ENCODE results near the gene LRRC26. TPM values are rescaled to one million over a fixed set of nuclear protein-coding genes. Genes with fewer than 3 reads are reported as not detected.

Gene LRRC26
- total RNA-seq, 1 experiment from 2014 or later = 2.4 TPM

DNA sequence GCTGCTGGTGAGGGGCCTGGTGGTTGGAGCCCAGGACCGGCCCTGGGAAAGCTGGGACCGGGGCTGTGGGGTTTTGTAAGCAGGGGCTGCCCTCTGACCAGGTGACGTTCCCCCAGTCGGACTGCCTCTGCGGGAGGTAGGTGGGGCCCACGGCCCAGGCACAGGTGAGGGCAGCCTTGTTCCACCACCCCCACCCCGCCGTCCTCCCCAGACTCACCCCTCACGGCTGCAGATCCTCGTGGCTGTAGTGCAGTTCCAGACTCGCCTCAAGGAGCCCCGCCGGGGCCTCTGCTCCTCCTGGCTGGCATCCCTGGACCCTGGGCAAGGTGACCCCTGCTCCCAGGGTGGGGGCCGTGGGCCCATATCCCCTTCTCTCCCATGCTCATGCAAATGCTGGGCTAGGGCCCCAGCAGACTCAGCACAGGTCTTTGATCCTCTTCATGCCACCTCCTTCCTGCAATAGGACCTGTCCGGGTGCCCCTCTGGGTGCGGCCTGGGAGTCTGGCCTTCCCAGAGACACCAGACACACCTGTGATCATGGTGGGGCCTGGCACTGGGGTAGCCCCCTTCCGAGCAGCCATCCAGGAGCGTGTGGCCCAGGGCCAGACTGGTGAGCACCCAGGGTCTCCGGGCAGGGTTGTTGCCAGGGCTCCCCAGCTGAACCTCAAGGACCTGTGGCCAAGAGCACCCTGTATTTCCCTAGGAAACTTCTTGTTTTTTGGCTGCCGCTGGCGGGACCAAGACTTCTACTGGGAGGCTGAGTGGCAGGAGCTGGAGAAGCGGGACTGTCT, 45.5 kb upstream of the LRRC26 start:
- Histone ChIP-seq H4K20me1 (ENCODE audit: insufficient read depth) (no peaks in the 10 kb centered on the region), H3K36me3 (ENCODE audit: control insufficient read depth in 1 of 2, insufficient read depth in 2 of 2, low read length in 2 of 2) (no peaks in the 10 kb centered on the region), H3K4me2 (ENCODE audit: low read length) (no peak overlapping the region), H3K4me1 (ENCODE audit: control insufficient read depth in 1 of 2, insufficient read depth in 2 of 2, low read length in 2 of 2) (peaks cover 28 to 52% of the 10 kb centered on the region in 2 experiments), H2AFZ (ENCODE audit: low read depth, low read length, poor library complexity, severe bottlenecking) (no peak overlapping the region), H3K27me3 (ENCODE audit: insufficient read depth, low read length) (no peaks in the 10 kb centered on the region), H3K9me2 (ENCODE audit: insufficient read depth) (no peaks in the 10 kb centered on the region), H3K79me2 (ENCODE audit: insufficient read depth, low read length) (no peaks in the 10 kb centered on the region), H3K9me3 (ENCODE audit: control insufficient read depth in 1 of 2, insufficient read depth in 1 of 2, low read depth in 1 of 2, low read length in 2 of 2) (no peaks in the 10 kb centered on the region), H3K27ac (ENCODE audit: low read depth, low read length) (no peak overlapping the region), H3K4me3 (replicated peaks in 1 of 2; ENCODE audit: low read depth in 1 of 2, low read length in 2 of 2) (no peak overlapping the region), H3K9ac (ENCODE audit: low read length) (no peak overlapping the region)
- intact Hi-C loops (cut with micrococcal nuclease) = no loop called here
- ChIA-PET RAD21 (ENCODE audit: low non-redundant PET in 1 of 2, low total read pairs in 2 of 2, uncharacterized antibody in 2 of 2, unreplicated experiment in 2 of 2) (no interaction called here), POLR2A (interaction anchor here (1.5 kb wide), 1 partner anchor 8 kb away, joined by 4 read pairs; no protein-coding TSS in a partner anchor), CTCF (interaction anchor here (1.7 to 2.4 kb wide), 2 partner anchors 8 to 21 kb away, joined by 8 to 16 read pairs; partner anchors contain the start of gene RNF208)
- ATAC-seq (no peak), DNase-seq (ENCODE audit: low read depth, low spot score) (no peak)
- TF ChIP-seq EZH2phosphoT487 (IDR thresholded peaks at IDR 0.05; ENCODE audit: borderline replicate concordance) = no peak
- no peak for TF ChIP-seq CEBPB (IDR thresholded peaks at IDR 0.05; ENCODE audit: low read depth)
- BruUV-seq (replicated peaks) = no TSS peak

DNA sequence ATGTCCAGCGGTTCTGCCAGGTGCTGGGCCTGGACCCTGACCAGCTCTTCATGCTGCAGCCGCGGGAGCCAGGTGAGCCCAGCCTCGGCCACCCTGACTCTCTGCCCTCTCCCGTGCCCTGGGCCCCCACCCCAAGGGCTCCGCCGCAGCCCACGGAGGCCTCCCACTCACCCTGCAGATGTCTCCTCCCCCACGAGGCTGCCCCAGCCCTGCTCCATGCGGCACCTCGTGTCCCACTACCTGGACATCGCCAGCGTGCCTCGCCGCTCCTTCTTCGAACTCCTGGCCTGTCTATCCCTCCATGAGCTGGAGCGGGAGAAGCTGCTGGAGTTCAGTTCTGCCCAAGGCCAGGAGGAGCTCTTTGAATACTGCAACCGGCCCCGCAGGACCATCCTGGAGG, 44.8 kb upstream of the LRRC26 start:
- Histone ChIP-seq H3K4me2 (ENCODE audit: low read length) (no peak overlapping the region), H2AFZ (ENCODE audit: low read depth, low read length, poor library complexity, severe bottlenecking) (no peak overlapping the region), H3K27me3 (ENCODE audit: insufficient read depth, low read length) (no peaks in the 10 kb centered on the region), H4K20me1 (ENCODE audit: insufficient read depth) (no peaks in the 10 kb centered on the region), H3K79me2 (ENCODE audit: insufficient read depth, low read length) (no peaks in the 10 kb centered on the region), H3K4me3 (replicated peaks in 1 of 2; ENCODE audit: low read depth in 1 of 2, low read length in 2 of 2) (no peak overlapping the region), H3K27ac (ENCODE audit: low read depth, low read length) (peak overlapping the region; percentile 22; the same call in 1 of the 2 replicates), H3K36me3 (ENCODE audit: control insufficient read depth in 1 of 2, insufficient read depth in 2 of 2, low read length in 2 of 2) (peaks cover 0 to 6% of the 10 kb centered on the region in 2 experiments; a peak in 1 of 4 replicates), H3K9ac (ENCODE audit: low read length) (no peak overlapping the region), H3K9me2 (ENCODE audit: insufficient read depth) (no peaks in the 10 kb centered on the region), H3K4me1 (ENCODE audit: control insufficient read depth in 1 of 2, insufficient read depth in 2 of 2, low read length in 2 of 2) (peaks cover 28 to 44% of the 10 kb centered on the region in 2 experiments), H3K9me3 (ENCODE audit: control insufficient read depth in 1 of 2, insufficient read depth in 1 of 2, low read depth in 1 of 2, low read length in 2 of 2) (no peaks in the 10 kb centered on the region)
- no peak for ATAC-seq
- intact Hi-C loops (cut with micrococcal nuclease) = no loop called here
- ChIA-PET RAD21 (ENCODE audit: low non-redundant PET in 1 of 2, low total read pairs in 2 of 2, uncharacterized antibody in 2 of 2, unreplicated experiment in 2 of 2) (no interaction called here), CTCF (interaction anchor here (2.4 kb wide), 1 partner anchor 8 kb away, joined by 16 read pairs; the partner anchor contains the start of gene RNF208), POLR2A (interaction anchor here (1.5 kb wide), 1 partner anchor 9 kb away, joined by 4 read pairs; no protein-coding TSS in a partner anchor)
- no peak for DNase-seq (ENCODE audit: low read depth, low spot score)
- BruUV-seq (replicated peaks) = no TSS peak
- TF ChIP-seq POLR2A (IDR thresholded peaks at IDR 0.05; ENCODE audit: borderline replicate concordance, extremely low read depth, insufficient read depth, insufficient read length) (no peak), SRF (IDR thresholded peaks at IDR 0.05; ENCODE audit: low read depth) (no peak), YY1 (IDR thresholded peaks at IDR 0.05; ENCODE audit: extremely low read depth, insufficient replicate concordance, low read depth, low read length) (no peak), JUND (IDR thresholded peaks at IDR 0.05) (no peak), ZFX (IDR thresholded peaks at IDR 0.05) (no peak), EZH2 (IDR thresholded peaks at IDR 0.05) (no peak), TCF7L2 (IDR thresholded peaks at IDR 0.05; ENCODE audit: borderline replicate concordance, extremely low read depth, insufficient read depth, insufficient read length) (no peak), ZNF274 (IDR thresholded peaks at IDR 0.05; ENCODE audit: low read depth, low read length) (no peak), ELF1 (IDR thresholded peaks at IDR 0.05; ENCODE audit: borderline replicate concordance, low read depth) (no peak), POLR2AphosphoS5 (IDR thresholded peaks at IDR 0.05; ENCODE audit: low read depth, low read length) (no peak), EZH2phosphoT487 (IDR thresholded peaks at IDR 0.05; ENCODE audit: borderline replicate concordance) (no peak)
- TF ChIP-seq, protein P1, sequence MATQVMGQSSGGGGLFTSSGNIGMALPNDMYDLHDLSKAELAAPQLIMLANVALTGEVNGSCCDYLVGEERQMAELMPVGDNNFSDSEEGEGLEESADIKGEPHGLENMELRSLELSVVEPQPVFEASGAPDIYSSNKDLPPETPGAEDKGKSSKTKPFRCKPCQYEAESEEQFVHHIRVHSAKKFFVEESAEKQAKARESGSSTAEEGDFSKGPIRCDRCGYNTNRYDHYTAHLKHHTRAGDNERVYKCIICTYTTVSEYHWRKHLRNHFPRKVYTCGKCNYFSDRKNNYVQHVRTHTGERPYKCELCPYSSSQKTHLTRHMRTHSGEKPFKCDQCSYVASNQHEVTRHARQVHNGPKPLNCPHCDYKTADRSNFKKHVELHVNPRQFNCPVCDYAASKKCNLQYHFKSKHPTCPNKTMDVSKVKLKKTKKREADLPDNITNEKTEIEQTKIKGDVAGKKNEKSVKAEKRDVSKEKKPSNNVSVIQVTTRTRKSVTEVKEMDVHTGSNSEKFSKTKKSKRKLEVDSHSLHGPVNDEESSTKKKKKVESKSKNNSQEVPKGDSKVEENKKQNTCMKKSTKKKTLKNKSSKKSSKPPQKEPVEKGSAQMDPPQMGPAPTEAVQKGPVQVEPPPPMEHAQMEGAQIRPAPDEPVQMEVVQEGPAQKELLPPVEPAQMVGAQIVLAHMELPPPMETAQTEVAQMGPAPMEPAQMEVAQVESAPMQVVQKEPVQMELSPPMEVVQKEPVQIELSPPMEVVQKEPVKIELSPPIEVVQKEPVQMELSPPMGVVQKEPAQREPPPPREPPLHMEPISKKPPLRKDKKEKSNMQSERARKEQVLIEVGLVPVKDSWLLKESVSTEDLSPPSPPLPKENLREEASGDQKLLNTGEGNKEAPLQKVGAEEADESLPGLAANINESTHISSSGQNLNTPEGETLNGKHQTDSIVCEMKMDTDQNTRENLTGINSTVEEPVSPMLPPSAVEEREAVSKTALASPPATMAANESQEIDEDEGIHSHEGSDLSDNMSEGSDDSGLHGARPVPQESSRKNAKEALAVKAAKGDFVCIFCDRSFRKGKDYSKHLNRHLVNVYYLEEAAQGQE (IDR thresholded peaks at IDR 0.05; ENCODE audit: low read depth) = no peak
- TF ChIP-seq, protein P2, sequence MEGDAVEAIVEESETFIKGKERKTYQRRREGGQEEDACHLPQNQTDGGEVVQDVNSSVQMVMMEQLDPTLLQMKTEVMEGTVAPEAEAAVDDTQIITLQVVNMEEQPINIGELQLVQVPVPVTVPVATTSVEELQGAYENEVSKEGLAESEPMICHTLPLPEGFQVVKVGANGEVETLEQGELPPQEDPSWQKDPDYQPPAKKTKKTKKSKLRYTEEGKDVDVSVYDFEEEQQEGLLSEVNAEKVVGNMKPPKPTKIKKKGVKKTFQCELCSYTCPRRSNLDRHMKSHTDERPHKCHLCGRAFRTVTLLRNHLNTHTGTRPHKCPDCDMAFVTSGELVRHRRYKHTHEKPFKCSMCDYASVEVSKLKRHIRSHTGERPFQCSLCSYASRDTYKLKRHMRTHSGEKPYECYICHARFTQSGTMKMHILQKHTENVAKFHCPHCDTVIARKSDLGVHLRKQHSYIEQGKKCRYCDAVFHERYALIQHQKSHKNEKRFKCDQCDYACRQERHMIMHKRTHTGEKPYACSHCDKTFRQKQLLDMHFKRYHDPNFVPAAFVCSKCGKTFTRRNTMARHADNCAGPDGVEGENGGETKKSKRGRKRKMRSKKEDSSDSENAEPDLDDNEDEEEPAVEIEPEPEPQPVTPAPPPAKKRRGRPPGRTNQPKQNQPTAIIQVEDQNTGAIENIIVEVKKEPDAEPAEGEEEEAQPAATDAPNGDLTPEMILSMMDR (IDR thresholded peaks at IDR 0.05 in 2 of 3, conservative IDR thresholded peaks at IDR 0.05 in 1 of 3; ENCODE audit: borderline replicate concordance in 1 of 3, insufficient read depth in 1 of 3, low read depth in 2 of 3, low read length in 2 of 3) = no peak

Measured in HCT116 (cell line).